Raji (cell line): ENCODE data around the gene TMEM61.

Experiments
- POLR2A ChIP-seq: IDR thresholded peaks from 2 replicates; pipeline ENCODE4 v1.6.1; 2011; ENCODE audit warnings: low read depth, low read length, control low read depth; ENCODE audit not compliant: insufficient read depth

TMEM61 gene

DNA sequence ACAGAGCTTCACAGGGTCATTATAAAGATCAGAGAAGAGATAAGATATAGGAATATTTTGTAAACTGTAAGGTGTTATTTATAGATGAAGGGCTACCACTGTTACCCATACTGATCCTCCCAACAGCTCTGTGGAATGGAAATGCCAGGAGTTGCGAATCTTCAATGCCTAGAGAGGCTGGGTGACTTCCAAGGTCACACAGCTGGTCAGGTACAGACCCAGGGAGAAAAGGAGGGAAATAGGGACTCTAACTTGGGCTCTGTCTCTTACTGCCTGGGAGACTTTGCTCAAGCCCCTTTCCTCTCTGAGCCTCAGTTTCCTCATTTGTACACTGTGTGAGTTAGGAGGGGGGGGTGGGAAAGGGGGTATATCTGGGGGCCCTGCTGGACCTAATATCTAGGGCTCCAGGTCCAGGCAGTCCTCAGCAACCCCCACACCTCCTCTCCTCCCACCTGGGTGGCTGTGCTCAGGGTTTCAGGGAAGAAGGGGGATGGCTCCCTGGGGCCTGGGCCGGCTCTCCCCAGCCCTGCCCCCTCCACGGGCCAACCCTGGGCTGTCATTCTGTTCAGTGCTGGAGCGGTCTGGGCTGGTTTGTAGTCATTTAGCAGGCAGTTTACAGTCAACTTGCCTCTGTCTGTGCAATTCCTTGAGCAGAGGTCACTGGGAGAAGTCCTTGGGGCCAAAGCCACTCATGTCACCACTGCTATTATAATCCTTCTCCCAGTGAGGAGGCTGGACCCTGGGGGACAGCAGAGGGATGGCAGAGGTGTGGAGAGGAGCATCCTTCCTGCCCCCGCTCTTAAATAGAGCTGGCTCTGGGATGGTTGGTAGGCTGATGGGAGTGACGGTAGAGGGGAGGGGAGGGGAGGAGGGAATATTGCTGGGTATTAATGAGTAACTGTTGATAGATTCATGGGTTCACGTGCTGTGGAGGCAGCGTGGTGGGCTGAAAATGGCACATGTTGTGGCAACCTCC is 20.0 kb downstream of the TMEM61 start:
- TF ChIP-seq POLR2A = no peak

GRCh38 chr1:55001311-55001710 is 20.9 kb downstream of the TMEM61 start:
- TF ChIP-seq POLR2A = no peak

GRCh38 chr1:55002686-55003085 is 22.3 kb downstream of the TMEM61 start:
- TF ChIP-seq POLR2A = no peak

DNA sequence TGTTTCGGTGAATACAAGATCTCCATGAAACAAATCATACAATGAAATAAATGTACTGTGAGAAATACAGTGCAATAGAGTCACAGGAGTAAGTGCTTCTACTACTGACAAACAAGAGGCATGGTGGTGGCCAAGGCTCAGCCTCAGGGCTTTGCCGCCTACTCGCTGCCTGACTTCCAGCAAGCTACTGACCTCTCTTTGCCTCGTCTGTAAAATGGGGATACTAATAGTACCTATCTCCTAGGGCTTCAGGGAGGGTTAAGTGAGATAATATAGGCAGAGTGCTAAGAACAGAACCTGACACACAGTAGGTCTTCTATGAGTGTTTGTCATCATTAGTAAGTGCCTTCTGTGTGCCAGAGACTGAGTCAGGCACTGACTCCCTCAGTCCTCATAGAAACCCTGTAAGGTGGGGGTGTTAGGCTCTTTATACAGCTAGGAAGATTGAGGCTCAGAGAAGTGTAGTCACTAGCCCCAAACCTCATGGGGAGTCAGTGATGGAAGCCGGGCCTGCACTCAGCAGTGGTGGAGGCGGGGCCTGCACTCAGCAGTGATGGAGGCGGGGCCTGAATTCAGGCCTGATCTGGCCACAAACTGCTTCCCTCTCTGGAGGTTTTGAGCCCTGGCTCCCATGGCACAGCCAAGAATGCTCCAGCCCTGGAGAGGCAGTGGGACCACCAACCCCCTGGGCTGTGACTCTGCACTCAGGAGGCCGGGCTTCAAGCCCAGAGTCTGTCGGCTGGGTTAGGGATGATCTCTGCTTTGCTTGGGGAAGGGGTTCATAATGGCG is 25.1 kb downstream of the TMEM61 start:
- TF ChIP-seq POLR2A = no peak

GRCh38 chr1:55006931-55007330 is 26.5 kb downstream of the TMEM61 start:
- no peak for TF ChIP-seq POLR2A

DNA sequence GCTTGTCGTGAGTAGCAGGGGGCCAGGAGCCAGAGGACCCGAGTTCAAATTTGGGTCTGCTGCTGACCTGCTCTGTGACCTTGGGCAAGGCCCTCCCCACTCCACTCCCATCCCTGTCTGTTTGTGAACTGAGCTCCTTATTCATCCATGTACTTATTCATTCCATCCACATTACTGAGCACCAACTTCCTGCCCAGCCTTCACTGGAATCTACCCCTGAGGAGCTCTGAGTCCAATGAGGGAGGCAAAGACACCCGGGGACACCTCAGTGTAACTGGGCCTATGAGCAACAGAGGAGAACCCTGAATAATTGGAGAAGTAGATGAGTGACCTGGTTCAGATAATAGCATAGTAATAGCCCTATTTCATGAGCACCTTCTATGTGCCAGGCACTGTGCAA is 27.2 kb downstream of the TMEM61 start:
- no peak for TF ChIP-seq POLR2A

- TF ChIP-seq POLR2A = no peak
Measured at GRCh38 chr1:55010194-55010886, 29.9 kb downstream of the TMEM61 start.

DNA sequence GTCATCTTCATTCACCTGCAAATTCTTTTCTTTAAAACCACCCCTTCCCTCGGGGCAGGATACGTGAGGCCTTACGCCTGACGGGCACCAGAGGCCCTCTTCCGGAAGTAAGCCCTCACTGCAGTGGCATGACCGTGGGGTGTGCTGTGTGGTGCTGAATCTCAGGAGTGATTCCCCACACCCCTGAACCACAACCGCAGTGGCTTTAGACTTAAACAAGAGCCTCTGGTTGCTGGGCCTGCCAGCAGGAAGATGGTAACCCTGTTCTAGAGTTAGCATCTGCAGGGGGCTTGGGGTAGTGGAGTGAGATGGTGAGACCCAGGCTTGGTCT is 30.4 kb downstream of the TMEM61 start:
- TF ChIP-seq POLR2A = no peak

DNA sequence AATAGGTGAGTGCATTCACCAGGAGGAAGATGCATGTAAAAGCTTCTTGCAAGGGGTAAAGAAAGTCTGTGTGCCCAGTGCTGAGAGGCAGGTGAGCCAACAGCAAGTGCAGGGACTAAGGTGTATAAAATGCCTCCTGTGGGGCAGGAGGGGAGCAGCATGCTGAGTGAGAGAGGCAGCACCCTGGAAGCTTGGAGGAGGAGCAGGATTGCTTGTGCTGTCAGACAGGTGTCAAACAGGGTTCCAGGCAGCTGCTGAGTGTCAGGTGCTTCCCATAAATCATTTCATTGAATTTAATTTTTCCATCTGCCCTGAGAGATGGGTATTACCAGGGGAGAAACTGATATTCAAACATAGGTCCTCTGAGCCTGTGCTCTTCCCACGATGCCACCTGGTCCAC is 32.2 kb downstream of the TMEM61 start:
- no peak for TF ChIP-seq POLR2A

DNA sequence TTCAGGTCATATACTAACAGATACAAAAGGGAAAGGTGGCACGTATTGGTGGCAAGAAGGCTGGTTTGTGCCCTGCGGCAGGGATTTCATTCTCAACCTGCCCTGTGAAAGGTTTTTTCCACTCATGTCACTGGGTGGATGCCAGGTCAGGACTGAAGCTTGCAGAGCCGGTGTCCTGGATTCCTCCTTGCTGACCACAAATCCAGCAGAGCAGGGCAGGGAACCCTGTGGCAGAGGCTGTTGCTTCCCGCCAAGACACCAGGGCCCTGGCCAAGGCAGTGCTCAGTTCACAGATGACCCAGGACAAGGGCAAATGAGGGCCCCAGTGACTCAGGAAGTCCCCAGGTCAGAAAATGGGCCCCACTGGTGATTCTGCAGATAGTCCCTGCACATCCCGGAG is 34.7 kb downstream of the TMEM61 start:
- no peak for TF ChIP-seq POLR2A

DNA sequence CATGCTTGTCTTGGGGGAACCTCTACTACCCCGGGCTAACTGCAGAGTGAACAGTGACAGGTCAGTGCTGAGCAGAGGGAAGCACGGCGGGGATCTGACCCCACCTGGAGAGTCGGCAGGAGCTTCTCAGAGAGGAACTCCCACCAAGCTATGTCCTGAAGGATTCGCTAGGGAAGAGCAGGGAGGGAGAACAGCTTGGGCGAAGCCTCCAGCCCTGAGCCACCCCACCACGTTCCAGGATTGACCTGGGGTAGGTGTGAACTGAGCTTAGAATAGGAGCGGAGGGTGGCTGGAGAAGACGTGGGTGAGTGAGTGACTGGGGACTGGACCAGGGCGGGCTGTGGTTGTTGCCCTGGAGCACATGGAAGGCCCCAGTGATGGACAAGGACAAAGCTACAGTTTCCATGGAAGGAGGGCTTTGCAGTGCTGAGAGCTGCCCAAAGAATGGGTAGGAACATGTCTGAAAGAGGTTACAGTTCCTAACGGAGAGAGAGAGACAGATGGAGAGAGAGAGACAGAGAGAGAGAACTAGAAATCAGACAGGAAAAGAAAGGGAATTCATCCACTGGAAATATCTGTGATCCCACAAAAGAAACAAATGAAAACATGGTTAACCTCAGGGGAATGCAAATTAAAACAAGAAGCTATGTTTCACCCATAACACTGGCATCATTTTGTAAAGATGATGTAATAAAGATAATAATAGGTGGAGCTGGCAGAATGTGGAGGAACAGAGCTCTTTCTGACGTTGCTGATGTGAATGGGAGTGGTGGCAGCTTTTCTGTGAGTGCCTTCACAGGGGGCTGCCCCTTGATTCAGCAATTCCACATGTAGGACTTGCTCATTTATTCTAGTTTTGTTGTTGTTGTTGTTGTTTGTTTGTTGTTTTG is 35.5 kb downstream of the TMEM61 start:
- TF ChIP-seq POLR2A = no peak

GRCh38 chr1:55018395-55018794 is 38.0 kb downstream of the TMEM61 start:
- TF ChIP-seq POLR2A = no peak

- no peak for TF ChIP-seq POLR2A
Measured at GRCh38 chr1:55021942-55022546, 41.6 kb downstream of the TMEM61 start.

DNA sequence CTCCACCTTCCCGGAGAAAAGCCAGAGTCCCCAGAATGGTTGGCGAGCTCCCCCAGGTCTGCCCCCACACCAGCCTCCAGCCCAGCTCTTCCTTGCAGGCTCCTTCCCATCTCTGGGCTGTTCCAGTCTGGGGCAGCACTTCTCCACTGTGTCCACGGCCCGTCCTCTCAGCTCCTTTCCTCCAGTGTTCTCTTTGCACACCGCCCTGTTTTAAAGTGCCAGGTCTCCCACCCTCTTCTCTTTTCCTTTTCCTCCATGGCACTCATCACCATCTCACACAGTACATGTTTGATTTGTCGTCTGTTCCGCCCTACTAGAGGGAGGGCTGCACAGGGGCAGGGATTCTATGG is 52.8 kb downstream of the TMEM61 start:
- TF ChIP-seq POLR2A = no peak
